Spleen (tissue), 11 donors: ENCODE results near the gene NT5C1A. TPM values are rescaled to one million over a fixed set of nuclear protein-coding genes. Genes with fewer than 3 reads are reported as not detected.

Source experiments
- DNase-seq: peaks from one replicate; pipeline ENCODE4 v3.0.0-alpha.2; 2020
- H3K27ac ChIP-seq, 8 donors: fragments of 200-600 bp; sonication (generic) in 7 of 8; 1 replicate in 4 of 8; 2 replicates in 4 of 8; pipeline versions ENCODE4 v1.5.0 to v1.8.0; 2016 to 2021; ENCODE audit warnings: inconsistent platforms in 4 of 8, mild to moderate bottlenecking in 4 of 8, moderate library complexity in 1 of 8
- H3K27me3 ChIP-seq, 7 donors: fragments of 200-600 bp; sonication (generic) in 6 of 7; replicated peaks in 1 of 7; 1 replicate in 4 of 7; 2 replicates in 3 of 7; pipeline versions ENCODE4 v1.5.0 to v1.8.0; 2016 to 2021; ENCODE audit warnings: inconsistent platforms in 3 of 7, mild to moderate bottlenecking in 1 of 7
- H3K36me3 ChIP-seq, 6 donors: fragments of 200-600 bp; sonication (generic) in 5 of 6; 1 replicate in 4 of 6; 2 replicates in 2 of 6; pipeline versions ENCODE4 v1.5.0 to v1.8.0; 2016 to 2021; ENCODE audit warnings: inconsistent platforms in 2 of 6
- H3K4me1 ChIP-seq, 6 donors: fragments of 200-600 bp; sonication (generic) in 5 of 6; 1 replicate in 3 of 6; 2 replicates in 3 of 6; pipeline versions ENCODE4 v1.5.0 to v1.8.0; 2016 to 2021; ENCODE audit warnings: inconsistent platforms in 3 of 6
- H3K4me3 ChIP-seq, 8 donors: fragments of 200-600 bp; sonication (generic) in 7 of 8; 1 replicate in 4 of 8; 2 replicates in 4 of 8; pipeline versions ENCODE4 v1.5.0 to v1.8.0; 2016 to 2021; ENCODE audit warnings: inconsistent platforms in 4 of 8, mild to moderate bottlenecking in 4 of 8, moderate library complexity in 2 of 8
- H3K9me3 ChIP-seq, 8 donors: fragments of 200-600 bp; sonication (generic) in 7 of 8; 1 replicate in 4 of 8; 2 replicates in 4 of 8; pipeline versions ENCODE4 v1.5.0 to v1.8.0; 2016 to 2021; ENCODE audit warnings: inconsistent platforms in 4 of 8
- CTCF ChIP-seq, 11 experiments: fragments of 200-600 bp in 7 of 11; fragments of 450-650 bp in 4 of 11; sonication (generic) in 4 of 11; IDR thresholded peaks in 8 of 11; conservative IDR thresholded peaks in 3 of 11; 1 replicate in 7 of 11; 2 replicates in 4 of 11; pipeline versions ENCODE4 v1.4.0 to v1.8.0; 2016 to 2021; ENCODE audit warnings: antibody characterized with exemption in 11 of 11, inconsistent platforms in 4 of 11, mild to moderate bottlenecking in 1 of 11
- POLR2A ChIP-seq, 3 donors: fragments of 450-650 bp; IDR thresholded peaks; one replicate each; pipeline ENCODE4 v1.5.1; 2017; ENCODE audit warnings: antibody characterized with exemption in 3 of 3, mild to moderate bottlenecking in 1 of 3
- POLR2AphosphoS5 ChIP-seq, 3 donors: sonication (generic); formaldehyde crosslinking; IDR thresholded peaks; one replicate each; pipeline ENCODE4 v1.5.1; 2017; ENCODE audit warnings: antibody characterized with exemption in 3 of 3
- WGBS, 5 donors: extraction: QIAGEN DNeasy Blood & Tissue Kit in 3 of 5; methylation state at CpG; one replicate each; pipeline versions ENCODE4 v1.1.5 to v1.1.7; 2013 to 2018; 5-methylcytosine and 5-hydroxymethylcytosine counted together
- intact Hi-C: fragments of 100-400 bp; cut with DNase I; formaldehyde crosslinking; loops from one replicate; pipeline ENCODE4 v1.15.0; 2023; ENCODE audit warnings: low total_unique reads
- polyA plus RNA-seq, 3 donors: library from polyadenylated mRNA; stranded (reverse); fragments of 200-250 nt; gene quantifications; one replicate each; pipeline ENCODE4 v1.2.1, GENCODE V29; 2013
- total RNA-seq, 7 donors: library from RNA; depleted of rRNA in 3 of 7; stranded (reverse); fragments of >200 nt in 3 of 7; fragmentation: NEBNext Ultra II Directional in 4 of 7; extraction: Animal tissue kit (Norgen Biotek cat#: 25700) in 4 of 7; gene quantifications; one replicate each; pipeline versions ENCODE4 v1.1.0 to v1.2.1, GENCODE V29; 2016 to 2021
- donor health status: healthy with polysubstance abuse.
- donor health status: DM: no; HTN: no; CAD: no; lungs with moderate emphysema.
- donor health status: DM: no; HTN: no; CAD: no.
- donor health status: Bipolar disorder and iron deficiency.
- donor health status: healthy.
- donor health status: DM: no; HTN: no; CAD: no.
- donor health status: DM: yes; HTN: yes; CAD: no.

The NT5C1A gene
- total and polyA plus RNA-seq, 10 donors: 0.23 TPM; not detected in 9

- TF ChIP-seq POLR2A (IDR thresholded peaks at IDR 0.05): no peak
- TF ChIP-seq CTCF (IDR thresholded peaks at IDR 0.05 in 8 of 11, conservative IDR thresholded peaks at IDR 0.05 in 3 of 11): no peak
- TF ChIP-seq POLR2AphosphoS5 (IDR thresholded peaks at IDR 0.05): no peak
- Histone ChIP-seq H3K9me3 (no peaks in the 10 kb centered on the region), H3K27me3 (peaks cover 0 to 66% (median 26%) of the 10 kb centered on the region in 7 donors), H3K27ac (peak overlapping the region in 1 of 8 donors; percentile 38), H3K4me1 (peaks cover 0 to 12% (median 4%) of the 10 kb centered on the region in 6 donors), H3K4me3 (no peak overlapping the region), H3K36me3 (no peaks in the 10 kb centered on the region)
- intact Hi-C loops: no loop called here
- WGBS, 5 donors: 63 to 70% (median 67%) methylated on average over 3 of the region's 3 CpGs
- DNase-seq: no peak
Observed at GRCh38 chr1:39681294-39681693, 9.4 kb upstream of the NT5C1A start.

- no peak for TF ChIP-seq POLR2AphosphoS5 (IDR thresholded peaks at IDR 0.05)
- TF ChIP-seq POLR2A (IDR thresholded peaks at IDR 0.05): no peak
- TF ChIP-seq CTCF (IDR thresholded peaks at IDR 0.05 in 8 of 11, conservative IDR thresholded peaks at IDR 0.05 in 3 of 11): no peak
- H3K4me1 ChIP-seq: peaks cover 0 to 12% (median 4%) of the 10 kb centered on the region in 6 donors
- peaks cover 0 to 60% (median 26%) of the 10 kb centered on the region in 7 donors for H3K27me3 ChIP-seq
- DNase-seq: no peak
- H3K27ac ChIP-seq: peak overlapping the region in 1 of 8 donors; percentile 38
- WGBS, 5 donors: 36 to 47% (median 39%) methylated on average over 4 of the region's 4 CpGs
- intact Hi-C loops: no loop called here
- no peaks in the 10 kb centered on the region for H3K9me3 ChIP-seq
- H3K4me3 ChIP-seq: no peak overlapping the region
- no peaks in the 10 kb centered on the region for H3K36me3 ChIP-seq
Observed at GRCh38 chr1:39680751-39681150, 8.8 kb upstream of the NT5C1A start.

- Histone ChIP-seq H3K9me3 (no peaks in the 10 kb centered on the region), H3K4me3 (no peak overlapping the region), H3K27me3 (peaks cover 0 to 51% (median 26%) of the 10 kb centered on the region in 7 donors), H3K36me3 (no peaks in the 10 kb centered on the region), H3K4me1 (peaks cover 0 to 12% (median 4%) of the 10 kb centered on the region in 6 donors), H3K27ac (no peak overlapping the region)
- intact Hi-C loops: no loop called here
- TF ChIP-seq CTCF (IDR thresholded peaks at IDR 0.05 in 8 of 11, conservative IDR thresholded peaks at IDR 0.05 in 3 of 11) (no peak), POLR2A (IDR thresholded peaks at IDR 0.05) (no peak), POLR2AphosphoS5 (IDR thresholded peaks at IDR 0.05) (no peak)
- no peak for DNase-seq
- WGBS, 5 donors: 69 to 83% (median 79%) methylated on average over 2 of the region's 2 CpGs
Observed at GRCh38 chr1:39679821-39680220, 7.9 kb upstream of the NT5C1A start.

GRCh38 chr1:39678889-39679288, 7.0 kb upstream of the NT5C1A start:
- WGBS, 5 donors: 74 to 89% (median 75%) methylated on average over 2 of the region's 2 CpGs
- Histone ChIP-seq H3K4me1 (peaks cover 0 to 6% (median 2%) of the 10 kb centered on the region in 6 donors), H3K36me3 (no peaks in the 10 kb centered on the region), H3K4me3 (no peak overlapping the region), H3K27ac (no peak overlapping the region), H3K27me3 (peaks cover 0 to 45% (median 17%) of the 10 kb centered on the region in 7 donors), H3K9me3 (no peaks in the 10 kb centered on the region)
- TF ChIP-seq POLR2AphosphoS5 (IDR thresholded peaks at IDR 0.05): no peak
- TF ChIP-seq POLR2A (IDR thresholded peaks at IDR 0.05): no peak
- no peak for TF ChIP-seq CTCF (IDR thresholded peaks at IDR 0.05 in 8 of 11, conservative IDR thresholded peaks at IDR 0.05 in 3 of 11)
- no peak for DNase-seq
- intact Hi-C loops: no loop called here
